Measurements from ENCODE around the gene U2SURP. TPM values are rescaled to one million over a fixed set of nuclear protein-coding genes. Genes with fewer than 3 reads are reported as not detected.

Gene U2SURP
- total and polyA plus RNA-seq, 2 donors (not counting 1 experiment from before 2014, with no cell fraction given), result 39.1 to 44.8 TPM

DNA sequence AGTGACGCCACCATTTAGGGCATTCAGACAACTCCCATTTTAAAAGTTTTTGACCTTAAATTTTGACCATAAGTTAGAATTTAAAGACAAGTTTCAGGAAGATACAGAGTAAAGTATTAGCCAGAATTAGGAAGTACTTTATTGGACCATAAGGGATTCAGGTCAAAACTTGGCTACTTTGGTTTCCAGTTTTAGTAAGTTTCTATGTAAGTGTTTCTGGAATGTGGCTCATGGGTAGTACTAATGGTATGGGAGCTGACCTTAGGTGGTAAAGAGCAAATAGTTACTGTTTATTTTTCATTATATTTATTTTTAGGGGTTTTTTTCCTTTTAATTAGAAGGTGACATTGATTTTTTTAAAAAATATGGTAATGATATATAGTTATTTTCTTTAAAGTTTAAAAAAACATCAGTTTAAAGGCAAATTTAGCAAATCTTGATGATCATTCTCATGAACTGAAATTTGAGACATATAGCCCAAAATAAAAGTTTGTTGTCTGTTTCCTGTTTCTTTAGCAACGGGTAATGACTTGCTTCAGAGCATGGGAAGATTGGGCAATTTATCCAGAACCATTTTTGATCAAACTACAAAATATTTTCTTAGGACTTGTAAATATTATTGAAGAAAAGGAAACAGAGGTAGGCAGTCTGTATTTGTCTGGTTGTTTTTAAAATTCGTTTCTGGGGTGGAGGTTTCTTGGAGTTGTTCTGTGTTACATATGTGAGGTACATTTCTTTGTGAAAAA lies 34.3 kb downstream of the U2SURP start:
- peak in 1 of 2 donors; percentile 56 for DNase-seq (ENCODE audit: low read depth in 2 of 2)
- TF ChIP-seq, protein P1, sequence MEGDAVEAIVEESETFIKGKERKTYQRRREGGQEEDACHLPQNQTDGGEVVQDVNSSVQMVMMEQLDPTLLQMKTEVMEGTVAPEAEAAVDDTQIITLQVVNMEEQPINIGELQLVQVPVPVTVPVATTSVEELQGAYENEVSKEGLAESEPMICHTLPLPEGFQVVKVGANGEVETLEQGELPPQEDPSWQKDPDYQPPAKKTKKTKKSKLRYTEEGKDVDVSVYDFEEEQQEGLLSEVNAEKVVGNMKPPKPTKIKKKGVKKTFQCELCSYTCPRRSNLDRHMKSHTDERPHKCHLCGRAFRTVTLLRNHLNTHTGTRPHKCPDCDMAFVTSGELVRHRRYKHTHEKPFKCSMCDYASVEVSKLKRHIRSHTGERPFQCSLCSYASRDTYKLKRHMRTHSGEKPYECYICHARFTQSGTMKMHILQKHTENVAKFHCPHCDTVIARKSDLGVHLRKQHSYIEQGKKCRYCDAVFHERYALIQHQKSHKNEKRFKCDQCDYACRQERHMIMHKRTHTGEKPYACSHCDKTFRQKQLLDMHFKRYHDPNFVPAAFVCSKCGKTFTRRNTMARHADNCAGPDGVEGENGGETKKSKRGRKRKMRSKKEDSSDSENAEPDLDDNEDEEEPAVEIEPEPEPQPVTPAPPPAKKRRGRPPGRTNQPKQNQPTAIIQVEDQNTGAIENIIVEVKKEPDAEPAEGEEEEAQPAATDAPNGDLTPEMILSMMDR (conservative IDR thresholded peaks at IDR 0.05 in 1 of 2, IDR thresholded peaks at IDR 0.05 in 1 of 2; ENCODE audit: low read depth in 1 of 2, low read length in 2 of 2), result no peak
- TF ChIP-seq EZH2 (IDR thresholded peaks at IDR 0.05; ENCODE audit: low read length, missing control alignments), result no peak
- Histone ChIP-seq H4K20me1 (ENCODE audit: control insufficient read depth, extremely low read depth, insufficient read depth, low read length) (no peaks in the 10 kb centered on the region), H3K27me3 (ENCODE audit: control insufficient read depth, insufficient read depth, low read length) (no peaks in the 10 kb centered on the region), H3K27ac (ENCODE audit: insufficient read depth, low read length) (peak overlapping the region; percentile 39), H3K9ac (ENCODE audit: insufficient read depth, low read length) (no peak overlapping the region), H3K4me3 (replicated peaks in 1 of 4; ENCODE audit: control extremely low read depth in 1 of 4, insufficient read depth in 1 of 4, low read depth in 3 of 4, low read length in 4 of 4) (no peak overlapping the region), H3K9me3 (ENCODE audit: control insufficient read depth, insufficient read depth, low read depth, low read length) (no peaks in the 10 kb centered on the region), H3K36me3 (ENCODE audit: control insufficient read depth, insufficient read depth, low read length) (peaks cover 1% of the 10 kb centered on the region), H2AFZ (ENCODE audit: low read length) (no peak overlapping the region), H3K4me2 (ENCODE audit: extremely low read depth, insufficient read depth, low read length) (no peak overlapping the region), H3K4me1 (ENCODE audit: control insufficient read depth, extremely low read depth, insufficient read depth, low read length) (no peaks in the 10 kb centered on the region), H3K79me2 (ENCODE audit: control insufficient read depth, insufficient read depth, low read length) (no peaks in the 10 kb centered on the region)

GRCh38 chr3:143036557-143036956 lies 35.2 kb downstream of the U2SURP start:
- H3K9ac ChIP-seq (ENCODE audit: insufficient read depth, low read length), result no peak overlapping the region
- no peak overlapping the region for H2AFZ ChIP-seq (ENCODE audit: low read length)
- no peaks in the 10 kb centered on the region for H3K79me2 ChIP-seq (ENCODE audit: control insufficient read depth, insufficient read depth, low read length)
- H3K36me3 ChIP-seq (ENCODE audit: control insufficient read depth, insufficient read depth, low read length), result peaks cover 1% of the 10 kb centered on the region
- H3K4me1 ChIP-seq (ENCODE audit: control insufficient read depth, extremely low read depth, insufficient read depth, low read length), result no peaks in the 10 kb centered on the region
- no peaks in the 10 kb centered on the region for H3K9me3 ChIP-seq (ENCODE audit: control insufficient read depth, insufficient read depth, low read depth, low read length)
- no peak overlapping the region for H3K4me3 ChIP-seq (replicated peaks in 1 of 4; ENCODE audit: control extremely low read depth in 1 of 4, insufficient read depth in 1 of 4, low read depth in 3 of 4, low read length in 4 of 4)
- H4K20me1 ChIP-seq (ENCODE audit: control insufficient read depth, extremely low read depth, insufficient read depth, low read length), result no peaks in the 10 kb centered on the region
- H3K4me2 ChIP-seq (ENCODE audit: extremely low read depth, insufficient read depth, low read length), result no peak overlapping the region
- TF ChIP-seq EZH2 (IDR thresholded peaks at IDR 0.05; ENCODE audit: low read length, missing control alignments), result no peak
- TF ChIP-seq, protein P1 (conservative IDR thresholded peaks at IDR 0.05 in 1 of 2, IDR thresholded peaks at IDR 0.05 in 1 of 2; ENCODE audit: low read depth in 1 of 2, low read length in 2 of 2), result no peak
- no peak overlapping the region for H3K27ac ChIP-seq (ENCODE audit: insufficient read depth, low read length)
- DNase-seq (ENCODE audit: low read depth in 2 of 2), result no peak
- H3K27me3 ChIP-seq (ENCODE audit: control insufficient read depth, insufficient read depth, low read length), result no peaks in the 10 kb centered on the region

- DNase-seq (ENCODE audit: low read depth in 2 of 2), result no peak
- Histone ChIP-seq H2AFZ (ENCODE audit: low read length) (no peak overlapping the region), H3K79me2 (ENCODE audit: control insufficient read depth, insufficient read depth, low read length) (no peaks in the 10 kb centered on the region), H3K9me3 (ENCODE audit: control insufficient read depth, insufficient read depth, low read depth, low read length) (no peaks in the 10 kb centered on the region), H3K27ac (ENCODE audit: insufficient read depth, low read length) (no peak overlapping the region), H3K4me2 (ENCODE audit: extremely low read depth, insufficient read depth, low read length) (no peak overlapping the region), H3K36me3 (ENCODE audit: control insufficient read depth, insufficient read depth, low read length) (peaks cover 1% of the 10 kb centered on the region), H3K4me3 (replicated peaks in 1 of 4; ENCODE audit: control extremely low read depth in 1 of 4, insufficient read depth in 1 of 4, low read depth in 3 of 4, low read length in 4 of 4) (no peak overlapping the region), H3K27me3 (ENCODE audit: control insufficient read depth, insufficient read depth, low read length) (no peaks in the 10 kb centered on the region), H4K20me1 (ENCODE audit: control insufficient read depth, extremely low read depth, insufficient read depth, low read length) (no peaks in the 10 kb centered on the region), H3K9ac (ENCODE audit: insufficient read depth, low read length) (no peak overlapping the region), H3K4me1 (ENCODE audit: control insufficient read depth, extremely low read depth, insufficient read depth, low read length) (no peaks in the 10 kb centered on the region)
- TF ChIP-seq, protein P1 (conservative IDR thresholded peaks at IDR 0.05 in 1 of 2, IDR thresholded peaks at IDR 0.05 in 1 of 2; ENCODE audit: low read depth in 1 of 2, low read length in 2 of 2), result no peak
- no peak for TF ChIP-seq EZH2 (IDR thresholded peaks at IDR 0.05; ENCODE audit: low read length, missing control alignments)
Observed at GRCh38 chr3:143037867-143038266, 36.5 kb downstream of the U2SURP start.

Data from fibroblast of lung (primary cell).